Skeletal muscle tissue (tissue), 4 donors: Measurements from ENCODE around the gene OR6K6. TPM values are rescaled to one million over a fixed set of nuclear protein-coding genes. Genes with fewer than 3 reads are reported as not detected.

Experiments
- H3K27ac ChIP-seq: one replicate; pipeline ENCODE4 v1.7.0; 2013; ENCODE audit warnings: mild to moderate bottlenecking, low read depth, low read length, inconsistent platforms
- H3K27me3 ChIP-seq, 3 donors: one replicate each; pipeline ENCODE4 v1.7.0; 2013; ENCODE audit warnings: low read length in 3 of 3; ENCODE audit not compliant: control insufficient read depth in 3 of 3, insufficient read depth in 3 of 3
- H3K36me3 ChIP-seq, 3 donors: one replicate each; pipeline ENCODE4 v1.7.0; 2013; ENCODE audit warnings: low read length in 3 of 3; ENCODE audit not compliant: control insufficient read depth in 3 of 3, insufficient read depth in 3 of 3
- H3K4me1 ChIP-seq, 3 donors: one replicate each; pipeline ENCODE4 v1.7.0; 2013; ENCODE audit warnings: low read length in 3 of 3, mild to moderate bottlenecking in 3 of 3; ENCODE audit not compliant: control insufficient read depth in 3 of 3, insufficient read depth in 3 of 3
- H3K4me3 ChIP-seq, 3 donors: one replicate each; pipeline ENCODE4 v1.7.0; 2013; ENCODE audit warnings: low read length in 3 of 3
- H3K9ac ChIP-seq, 3 donors: one replicate each; pipeline ENCODE4 v1.7.0; 2013; ENCODE audit warnings: low read length in 3 of 3, mild to moderate bottlenecking in 3 of 3, moderate library complexity in 2 of 3, low read depth in 1 of 3
- H3K9me3 ChIP-seq, 3 donors: one replicate each; pipeline ENCODE4 v1.7.0; 2013; ENCODE audit warnings: low read length in 3 of 3; ENCODE audit not compliant: control insufficient read depth in 3 of 3
- total RNA-seq: library from RNA; depleted of rRNA; stranded (reverse); fragments of >200 nt; gene quantifications from one replicate; pipeline ENCODE4 v1.2.3, GENCODE V29; 2014
- donor health status: Osteomylitis.

Gene OR6K6
- total RNA-seq, 1 donor from 2014 or later: not detected

DNA sequence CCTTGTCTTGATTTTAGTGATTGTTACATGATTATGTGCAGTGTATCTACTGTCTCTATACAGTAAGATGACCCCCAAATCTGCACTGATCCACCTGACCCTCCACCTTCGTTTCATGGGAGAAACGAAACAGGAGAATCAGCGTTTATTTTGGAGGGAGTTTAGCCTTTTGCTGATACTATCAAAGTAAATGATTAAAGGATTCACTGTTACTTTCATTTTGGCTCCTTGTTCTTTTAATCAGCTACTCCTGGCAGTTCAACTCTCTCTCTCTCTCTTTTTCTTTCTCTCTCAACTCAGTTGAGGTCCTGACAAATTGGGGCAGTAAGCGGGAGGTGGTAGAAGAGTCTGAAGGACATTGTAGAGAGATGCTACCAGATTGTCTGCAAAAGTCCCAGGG is 24.1 kb upstream of the OR6K6 start:
- H3K27me3 ChIP-seq: no peaks in the 10 kb centered on the region

DNA sequence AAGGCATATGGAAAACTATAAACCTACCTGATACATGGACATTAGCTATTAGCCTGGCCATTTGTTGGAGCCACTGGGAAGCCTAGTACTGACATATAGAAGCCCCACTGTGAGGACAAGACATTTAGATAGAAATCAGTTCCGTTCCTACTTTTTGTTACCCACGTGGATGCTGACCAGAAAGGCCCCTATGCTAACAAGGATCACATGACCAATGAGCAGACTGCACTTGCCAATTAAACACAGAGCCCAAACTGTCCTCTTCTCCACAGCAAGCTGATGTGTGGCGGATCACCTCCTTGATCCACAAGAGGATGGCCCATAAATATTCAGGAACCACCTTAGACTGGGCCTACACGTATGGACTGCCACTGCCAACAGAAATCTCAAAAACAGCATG is 22.8 kb upstream of the OR6K6 start:
- H3K4me3 ChIP-seq: no peak overlapping the region
- no peaks in the 10 kb centered on the region for H3K27me3 ChIP-seq
- H3K4me1 ChIP-seq: no peaks in the 10 kb centered on the region
- H3K27ac ChIP-seq: no peak overlapping the region
- no peaks in the 10 kb centered on the region for H3K9me3 ChIP-seq
- H3K36me3 ChIP-seq: no peaks in the 10 kb centered on the region
- no peak overlapping the region for H3K9ac ChIP-seq

More for the DNA sequence above, 24.1 kb upstream of the OR6K6 start:
- Histone ChIP-seq H3K4me3 (no peak overlapping the region), H3K36me3 (no peaks in the 10 kb centered on the region), H3K9ac (no peak overlapping the region), H3K27ac (no peak overlapping the region), H3K9me3 (no peaks in the 10 kb centered on the region), H3K4me1 (no peaks in the 10 kb centered on the region)

DNA sequence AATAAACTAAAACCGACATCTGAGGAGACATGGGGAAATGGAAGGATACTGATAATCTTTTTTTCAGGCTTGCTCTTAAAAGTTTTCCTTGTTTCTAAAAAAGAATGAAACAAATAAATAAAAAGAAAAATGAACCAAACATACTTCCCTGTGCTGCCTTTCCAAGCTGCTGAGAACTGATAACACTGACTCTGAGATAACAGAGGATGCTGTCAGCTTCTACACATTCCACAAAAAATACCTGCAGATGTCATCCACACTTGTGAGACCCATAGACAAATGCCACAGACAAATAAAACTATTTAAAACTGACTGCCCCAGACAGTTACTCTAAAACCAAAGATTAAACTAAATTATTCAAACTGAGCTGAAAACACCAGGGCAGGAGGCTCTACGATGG is 22.0 kb upstream of the OR6K6 start:
- no peaks in the 10 kb centered on the region for H3K27me3 ChIP-seq
- H3K36me3 ChIP-seq: no peaks in the 10 kb centered on the region

DNA sequence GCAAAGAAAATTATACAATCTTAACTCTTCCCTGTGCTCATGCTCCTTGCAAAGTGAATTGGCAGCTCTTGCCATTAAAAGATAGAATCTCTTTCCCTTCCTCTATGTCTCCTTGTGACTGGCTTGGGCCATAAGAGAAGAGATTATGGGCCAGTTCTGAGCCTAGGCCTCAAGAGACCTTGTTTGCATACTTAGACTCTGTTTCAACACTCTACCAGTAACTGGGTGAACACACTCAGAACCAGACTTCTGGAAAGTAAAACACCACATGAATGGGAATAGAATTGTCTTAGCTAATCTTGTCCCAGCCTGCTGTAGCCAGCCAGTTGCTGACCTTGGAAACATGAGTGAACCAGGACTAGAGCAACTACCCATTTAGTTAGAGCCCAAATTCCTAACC is 18.7 kb upstream of the OR6K6 start:
- H3K27me3 ChIP-seq: no peaks in the 10 kb centered on the region
- H3K9me3 ChIP-seq: no peaks in the 10 kb centered on the region
- H3K27ac ChIP-seq: no peak overlapping the region
- no peak overlapping the region for H3K9ac ChIP-seq
- H3K4me1 ChIP-seq: no peaks in the 10 kb centered on the region
- no peak overlapping the region for H3K4me3 ChIP-seq
- H3K36me3 ChIP-seq: no peaks in the 10 kb centered on the region

More for the DNA sequence above, 22.0 kb upstream of the OR6K6 start:
- Histone ChIP-seq H3K4me3 (no peak overlapping the region), H3K27ac (no peak overlapping the region), H3K9me3 (no peaks in the 10 kb centered on the region), H3K9ac (no peak overlapping the region), H3K4me1 (no peaks in the 10 kb centered on the region)

DNA sequence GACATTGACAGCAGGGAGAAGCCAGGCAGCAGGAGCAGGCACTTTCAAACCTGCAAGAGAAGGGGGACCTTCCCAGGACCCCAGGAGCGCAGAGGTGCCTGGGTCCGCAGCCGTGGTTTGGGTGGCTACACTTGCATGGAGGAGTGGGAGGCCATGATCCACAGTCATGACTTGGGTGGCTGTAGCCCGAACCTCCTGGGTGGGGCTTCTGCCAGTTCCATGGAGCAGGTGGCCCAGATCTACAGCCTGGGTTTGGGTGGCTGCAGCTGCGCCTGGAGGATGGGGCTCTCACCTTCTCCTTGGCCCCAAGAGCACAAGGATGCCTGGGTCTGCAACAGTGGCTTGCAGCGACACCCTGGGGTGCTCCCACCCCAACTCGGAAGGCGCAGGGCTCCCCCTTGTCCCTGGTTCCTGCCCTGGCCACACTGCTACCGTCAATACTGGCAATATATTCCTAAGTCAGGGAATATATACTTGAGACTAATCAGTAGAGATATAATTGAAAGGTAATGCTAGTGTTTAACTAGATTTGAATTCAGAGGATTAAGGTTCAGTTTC is 2.3 kb upstream of the OR6K6 start:
- H3K27me3 ChIP-seq: no peaks in the 10 kb centered on the region
- no peaks in the 10 kb centered on the region for H3K36me3 ChIP-seq
- no peak overlapping the region for H3K4me3 ChIP-seq

DNA sequence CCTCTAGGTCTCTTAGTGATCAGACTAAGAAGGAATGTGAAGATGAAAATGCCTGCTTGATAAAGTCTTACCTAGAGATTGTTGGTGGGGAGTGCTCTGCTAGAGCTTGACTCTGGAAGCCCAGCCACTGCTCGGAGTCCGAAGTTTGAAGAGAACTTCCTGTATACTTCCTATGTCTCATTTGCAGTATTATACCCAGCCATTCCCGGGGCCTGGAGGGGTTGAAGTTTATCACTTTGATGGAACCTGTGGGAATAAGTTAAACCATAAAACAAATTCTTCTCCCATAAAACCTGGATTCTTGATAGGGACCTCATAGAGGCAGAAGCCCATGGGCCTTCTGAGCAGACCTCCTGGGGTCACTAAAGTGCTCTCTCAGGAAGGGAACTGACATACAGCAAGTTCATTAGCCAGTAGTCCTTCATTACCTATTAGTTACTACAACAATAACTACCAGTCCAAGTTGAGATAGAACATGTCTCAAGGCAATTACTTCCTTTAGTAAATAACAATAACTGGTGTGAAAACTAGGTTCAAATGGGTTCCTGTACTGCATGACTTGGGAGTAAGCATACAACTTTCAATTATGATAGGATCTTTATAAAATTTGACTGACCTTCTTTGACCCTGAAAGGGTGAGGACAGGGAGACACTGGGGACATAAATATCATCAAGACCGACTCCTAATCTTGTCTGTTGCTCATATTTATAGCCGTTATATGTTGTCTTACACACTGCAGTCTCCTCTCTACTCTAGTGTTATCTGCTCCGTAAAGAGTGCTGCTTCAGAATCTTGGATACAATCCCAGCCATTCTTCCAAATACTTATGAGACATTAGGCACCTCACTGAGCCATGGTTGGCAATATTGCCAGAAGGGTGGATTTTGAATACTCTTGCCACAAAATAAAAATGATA is 17.7 kb downstream of the OR6K6 start, which contains the start of gene OR6N1:
TSS of gene OR6N1 (minus strand) at position 246 of the 917 bp plus-strand sequence. CDS start 5,513 bp downstream, outside the sequence.
- Histone ChIP-seq H3K27ac (no peak within 1 kb of the TSS), H3K9me3 (no peaks in the 10 kb centered on the region), H3K4me3 (no peak within 1 kb of the TSS), H3K27me3 (no peaks in the 10 kb centered on the region), H3K36me3 (no peaks in the 10 kb centered on the region), H3K9ac (no peak within 1 kb of the TSS), H3K4me1 (no peaks in the 10 kb centered on the region)

More for the DNA sequence above, 2.3 kb upstream of the OR6K6 start:
- Histone ChIP-seq H3K9ac (no peak overlapping the region), H3K4me1 (no peaks in the 10 kb centered on the region), H3K9me3 (no peaks in the 10 kb centered on the region), H3K27ac (no peak overlapping the region)

DNA sequence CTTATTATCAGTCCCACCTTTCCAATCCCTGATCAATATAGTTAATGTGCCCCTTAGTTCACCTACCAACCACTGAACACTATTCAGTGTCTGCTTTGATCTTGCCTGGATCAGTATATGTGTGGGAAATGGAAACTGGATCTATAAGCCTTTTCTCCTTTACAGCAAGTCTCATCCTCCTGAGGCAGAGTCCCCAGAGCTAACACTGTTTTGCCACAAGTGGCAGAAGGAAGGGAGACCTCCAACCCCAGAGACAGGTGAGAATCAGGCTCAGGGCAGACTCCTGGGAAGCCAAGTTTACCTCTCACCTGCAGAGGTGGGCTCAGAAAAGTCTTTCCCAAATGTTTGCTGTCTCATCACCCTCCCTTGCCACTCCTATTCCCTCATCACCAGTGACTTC is 26.6 kb downstream of the OR6K6 start, which contains the start of gene OR6N2:
TSS of gene OR6N2 (minus strand) at position 101 of the 400 bp plus-strand sequence. CDS start 3,569 bp downstream, outside the sequence.
- Histone ChIP-seq H3K27ac (no peak within 1 kb of the TSS), H3K27me3 (no peaks in the 10 kb centered on the region), H3K36me3 (no peaks in the 10 kb centered on the region), H3K4me3 (no peak within 1 kb of the TSS), H3K9me3 (no peaks in the 10 kb centered on the region), H3K4me1 (no peaks in the 10 kb centered on the region), H3K9ac (no peak within 1 kb of the TSS)

DNA sequence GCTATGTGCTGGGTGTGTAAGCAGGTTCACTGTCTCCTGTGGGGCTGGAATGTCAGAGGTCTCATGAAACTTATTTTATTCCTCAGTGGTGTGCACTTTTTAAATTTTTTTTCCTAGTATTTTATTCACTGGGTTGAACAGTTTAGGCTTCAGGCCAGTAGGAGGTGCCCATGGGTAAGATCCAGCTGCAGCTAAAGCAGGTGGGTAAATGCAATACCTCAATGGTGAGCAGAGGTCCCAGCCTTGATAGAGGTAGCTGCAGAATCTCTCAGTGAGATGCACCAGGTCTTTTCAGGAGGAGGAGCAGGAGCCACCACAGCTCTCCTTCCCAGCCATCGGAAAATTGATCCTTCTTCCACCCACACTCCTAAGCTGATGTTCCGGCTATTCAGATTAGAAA is 39.1 kb downstream of the OR6K6 start:
- peaks cover 0 to 2% (median 0%) of the 10 kb centered on the region in 3 donors for H3K27me3 ChIP-seq
- H3K36me3 ChIP-seq: no peaks in the 10 kb centered on the region
- no peak overlapping the region for H3K27ac ChIP-seq
- no peaks in the 10 kb centered on the region for H3K4me1 ChIP-seq
- no peak overlapping the region for H3K9ac ChIP-seq
- no peaks in the 10 kb centered on the region for H3K9me3 ChIP-seq
- no peak overlapping the region for H3K4me3 ChIP-seq

DNA sequence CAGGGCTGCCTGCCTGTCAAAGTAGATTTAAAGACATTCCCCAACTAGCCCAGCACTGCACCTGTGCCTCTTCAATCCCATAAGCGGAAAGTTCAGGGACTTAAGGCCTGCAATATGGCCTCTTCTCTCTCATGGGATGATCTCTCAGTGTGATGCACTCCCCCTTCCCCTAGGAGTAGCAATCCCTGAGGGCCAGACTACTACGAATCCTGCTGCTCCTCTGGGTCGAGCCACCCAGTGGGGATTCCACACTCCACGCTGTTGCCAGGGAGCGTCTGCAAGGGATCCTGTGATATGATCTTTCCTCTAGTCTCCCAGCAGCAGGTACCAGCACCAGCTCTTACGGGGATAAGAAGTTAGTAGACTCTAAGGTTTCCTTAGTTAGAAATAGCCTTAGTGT is 39.7 kb downstream of the OR6K6 start:
- peaks cover 0 to 2% (median 0%) of the 10 kb centered on the region in 3 donors for H3K27me3 ChIP-seq
- H3K9me3 ChIP-seq: no peaks in the 10 kb centered on the region

DNA sequence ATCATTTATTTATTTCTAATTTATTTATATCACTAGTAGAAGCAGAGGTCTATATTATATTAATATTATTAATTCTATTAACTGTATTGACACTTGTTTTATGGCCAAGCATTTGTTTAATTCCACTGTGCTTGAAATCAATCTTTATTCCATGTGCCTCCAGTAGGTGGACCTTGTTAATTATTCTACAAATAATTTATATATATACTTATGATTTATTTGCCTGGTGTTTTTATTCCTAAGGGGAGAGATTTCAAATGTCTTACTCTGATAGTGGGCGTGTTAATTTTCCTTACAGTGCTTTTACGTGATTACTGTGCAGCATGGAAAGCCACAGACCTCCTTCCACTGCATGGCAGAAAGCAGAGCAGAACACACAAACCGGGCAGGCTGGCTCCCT is 44.0 kb downstream of the OR6K6 start:
- Histone ChIP-seq H3K4me1 (no peaks in the 10 kb centered on the region), H3K9ac (no peak overlapping the region), H3K27me3 (peaks cover 0 to 6% (median 0%) of the 10 kb centered on the region in 3 donors), H3K27ac (no peak overlapping the region), H3K9me3 (no peaks in the 10 kb centered on the region), H3K4me3 (no peak overlapping the region), H3K36me3 (no peaks in the 10 kb centered on the region)

More for the DNA sequence above, 39.7 kb downstream of the OR6K6 start:
- no peak overlapping the region for H3K9ac ChIP-seq
- H3K4me3 ChIP-seq: no peak overlapping the region
- no peaks in the 10 kb centered on the region for H3K4me1 ChIP-seq
- H3K27ac ChIP-seq: no peak overlapping the region
- no peaks in the 10 kb centered on the region for H3K36me3 ChIP-seq
